OCI-M1 (cell line): ENCODE results near the gene COL5A1.

Experiments
- DNase-seq: peaks from one replicate; lab custom pipeline; 2025; lab: John Stamatoyannopoulos, UW

The COL5A1 gene

GRCh38 chr9:134744385-134745295 lies 103.0 kb downstream of the COL5A1 start:
- DNase-seq: no peak

- DNase-seq: no peak
Observed at GRCh38 chr9:134747951-134748489, 106.4 kb downstream of the COL5A1 start.

GRCh38 chr9:134748591-134748990 lies 107.0 kb downstream of the COL5A1 start:
- DNase-seq: no peak

- DNase-seq: no peak
Observed at GRCh38 chr9:134750450-134751155, 109.0 kb downstream of the COL5A1 start.

- no peak for DNase-seq
Observed at GRCh38 chr9:134751622-134752021, 110.0 kb downstream of the COL5A1 start.

GRCh38 chr9:134752471-134753168 lies 111.0 kb downstream of the COL5A1 start:
- DNase-seq: no peak

- DNase-seq: no peak
Observed at GRCh38 chr9:134753191-134753590, 111.6 kb downstream of the COL5A1 start.

- no peak for DNase-seq
Observed at GRCh38 chr9:134755221-134755907, 113.8 kb downstream of the COL5A1 start.

GRCh38 chr9:134756098-134756497 lies 114.5 kb downstream of the COL5A1 start:
- DNase-seq: no peak

GRCh38 chr9:134757216-134757975 lies 115.8 kb downstream of the COL5A1 start:
- no peak for DNase-seq

- no peak for DNase-seq
Observed at GRCh38 chr9:134758949-134759607, 117.5 kb downstream of the COL5A1 start.

- no peak for DNase-seq
Observed at GRCh38 chr9:134759913-134760312, 118.3 kb downstream of the COL5A1 start.

- DNase-seq: no peak
Observed at GRCh38 chr9:134760750-134761420, 119.3 kb downstream of the COL5A1 start.

GRCh38 chr9:134764473-134765269 lies 123.1 kb downstream of the COL5A1 start:
- DNase-seq: no peak

GRCh38 chr9:134765785-134766184 lies 124.2 kb downstream of the COL5A1 start:
- DNase-seq: no peak

GRCh38 chr9:134766587-134766986 lies 125.0 kb downstream of the COL5A1 start:
- DNase-seq: no peak

GRCh38 chr9:134768332-134768708 lies 126.7 kb downstream of the COL5A1 start:
- DNase-seq: no peak

- peak; percentile 27 for DNase-seq
Observed at GRCh38 chr9:134768709-134769351, 127.2 kb downstream of the COL5A1 start.
